Colonic mucosa (tissue), 4 donors: ENCODE measurements around the gene IGF2R. TPM values are rescaled to one million over a fixed set of nuclear protein-coding genes. Genes with fewer than 3 reads are reported as not detected.
"Not testable (repeated sequence)": the region's sequence is repeated elsewhere in the genome, so short reads cannot be mapped to it uniquely, and the experiment has no call there.

Experiments used
- DNase-seq: peaks from one replicate; pipeline ENCODE4 v3.0.0-alpha.2; 2020
- H3K27ac ChIP-seq: fragments of 200-600 bp; one replicate; pipeline ENCODE4 v1.8.0; 2021
- H3K27me3 ChIP-seq: fragments of 200-600 bp; one replicate; pipeline ENCODE4 v1.8.0; 2021
- H3K36me3 ChIP-seq: fragments of 200-600 bp; one replicate; pipeline ENCODE4 v1.8.0; 2021
- H3K4me1 ChIP-seq: fragments of 200-600 bp; one replicate; pipeline ENCODE4 v1.8.0; 2021; ENCODE audit warnings: mild to moderate bottlenecking
- H3K4me3 ChIP-seq: fragments of 200-600 bp; one replicate; pipeline ENCODE4 v1.8.0; 2021
- H3K9ac ChIP-seq, 2 donors: one replicate each; pipeline ENCODE4 v1.7.0; 2013; ENCODE audit warnings: control low read depth in 2 of 2, low read depth in 2 of 2, low read length in 2 of 2
- H3K9me3 ChIP-seq: fragments of 200-600 bp; one replicate; pipeline ENCODE4 v1.8.0; 2021
- intact Hi-C: fragments of 100-400 bp; cut with DNase I; formaldehyde crosslinking; loops from one replicate; pipeline ENCODE4 v1.14.1; 2022
- total RNA-seq, 2 donors: library from RNA; stranded (reverse); fragmentation: NEBNext Ultra II Directional in 1 of 2; extraction: Animal tissue kit (Norgen Biotek cat#: 25700) in 1 of 2; gene quantifications; one replicate each; pipeline ENCODE4 v1.2.1, GENCODE V29; 2021
- TF ChIP-seq, protein P1 (sequence below): fragments of 200-600 bp; IDR thresholded peaks from one replicate; pipeline ENCODE4 v1.8.0; 2022; ENCODE audit warnings: antibody characterized with exemption, mild to moderate bottlenecking
- donor health status: healthy.
- donor health status: DM: no; HTN: no; CAD: no.
- donor health status: DM: no; HTN: no; CAD: no.

IGF2R gene
- total RNA-seq, 2 donors from 2014 or later = 73.8 to 84.4 TPM

DNA sequence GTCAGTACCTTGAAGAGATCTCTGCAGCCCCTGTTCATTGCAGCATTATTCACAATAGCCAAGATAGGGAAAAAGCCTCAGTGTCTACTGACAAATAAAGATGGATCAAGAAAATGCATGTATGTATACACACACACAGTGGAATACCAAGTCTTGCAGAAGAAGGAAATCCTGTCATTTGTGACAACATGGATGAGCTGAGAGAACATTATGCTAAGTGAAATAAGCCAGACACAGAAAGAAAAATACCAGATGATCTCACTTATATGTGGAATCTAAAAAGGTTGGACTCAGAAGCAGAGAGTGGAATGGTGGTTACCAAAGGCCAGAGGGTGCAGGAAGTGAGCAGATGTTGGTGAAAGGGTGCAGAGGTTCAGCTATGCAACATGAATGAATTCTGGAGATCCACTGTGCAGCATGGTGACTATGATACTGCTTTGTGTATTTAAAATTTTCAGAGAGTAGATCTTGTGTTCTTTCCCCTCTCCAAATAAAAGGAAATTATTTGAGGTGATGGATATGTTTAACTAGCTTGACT is 141.8 kb downstream of the IGF2R start:
- Histone ChIP-seq H3K4me3 (no peak overlapping the region), H3K27ac (no peak overlapping the region), H3K27me3 (no peaks in the 10 kb centered on the region), H3K9ac (no peak overlapping the region), H3K9me3 (no peaks in the 10 kb centered on the region), H3K36me3 (peaks cover 7% of the 10 kb centered on the region), H3K4me1 (no peaks in the 10 kb centered on the region)
- TF ChIP-seq, protein P1, sequence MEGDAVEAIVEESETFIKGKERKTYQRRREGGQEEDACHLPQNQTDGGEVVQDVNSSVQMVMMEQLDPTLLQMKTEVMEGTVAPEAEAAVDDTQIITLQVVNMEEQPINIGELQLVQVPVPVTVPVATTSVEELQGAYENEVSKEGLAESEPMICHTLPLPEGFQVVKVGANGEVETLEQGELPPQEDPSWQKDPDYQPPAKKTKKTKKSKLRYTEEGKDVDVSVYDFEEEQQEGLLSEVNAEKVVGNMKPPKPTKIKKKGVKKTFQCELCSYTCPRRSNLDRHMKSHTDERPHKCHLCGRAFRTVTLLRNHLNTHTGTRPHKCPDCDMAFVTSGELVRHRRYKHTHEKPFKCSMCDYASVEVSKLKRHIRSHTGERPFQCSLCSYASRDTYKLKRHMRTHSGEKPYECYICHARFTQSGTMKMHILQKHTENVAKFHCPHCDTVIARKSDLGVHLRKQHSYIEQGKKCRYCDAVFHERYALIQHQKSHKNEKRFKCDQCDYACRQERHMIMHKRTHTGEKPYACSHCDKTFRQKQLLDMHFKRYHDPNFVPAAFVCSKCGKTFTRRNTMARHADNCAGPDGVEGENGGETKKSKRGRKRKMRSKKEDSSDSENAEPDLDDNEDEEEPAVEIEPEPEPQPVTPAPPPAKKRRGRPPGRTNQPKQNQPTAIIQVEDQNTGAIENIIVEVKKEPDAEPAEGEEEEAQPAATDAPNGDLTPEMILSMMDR = no peak
- DNase-seq = no peak
- intact Hi-C loops = no loop called here

DNA sequence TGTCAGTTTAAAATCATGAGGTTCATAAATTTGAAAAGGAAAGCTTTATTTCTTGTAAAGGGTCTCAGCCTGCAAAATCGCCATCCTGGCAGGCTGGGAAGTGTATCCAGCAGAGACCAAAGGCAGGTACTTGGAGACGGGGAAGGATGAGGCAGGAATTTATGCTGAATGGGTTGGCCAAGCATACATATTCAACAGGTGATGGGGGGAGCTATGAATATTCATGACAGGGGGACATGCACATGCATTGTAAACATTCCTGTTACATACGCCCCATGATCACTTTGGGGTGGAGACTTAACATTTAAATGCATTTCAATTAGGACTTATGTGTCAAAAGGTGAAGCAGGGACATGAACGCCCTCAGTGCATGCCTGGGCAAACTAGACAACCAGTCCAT is 142.9 kb downstream of the IGF2R start:
- H3K4me1 ChIP-seq = no peaks in the 10 kb centered on the region
- intact Hi-C loops = no loop called here
- H3K36me3 ChIP-seq = peaks cover 7% of the 10 kb centered on the region
- H3K27me3 ChIP-seq = no peaks in the 10 kb centered on the region
- no peaks in the 10 kb centered on the region for H3K9me3 ChIP-seq
- no peak overlapping the region for H3K27ac ChIP-seq
- H3K9ac ChIP-seq = no peak overlapping the region
- TF ChIP-seq, protein P1 = no peak
- DNase-seq = no peak
- no peak overlapping the region for H3K4me3 ChIP-seq

DNA sequence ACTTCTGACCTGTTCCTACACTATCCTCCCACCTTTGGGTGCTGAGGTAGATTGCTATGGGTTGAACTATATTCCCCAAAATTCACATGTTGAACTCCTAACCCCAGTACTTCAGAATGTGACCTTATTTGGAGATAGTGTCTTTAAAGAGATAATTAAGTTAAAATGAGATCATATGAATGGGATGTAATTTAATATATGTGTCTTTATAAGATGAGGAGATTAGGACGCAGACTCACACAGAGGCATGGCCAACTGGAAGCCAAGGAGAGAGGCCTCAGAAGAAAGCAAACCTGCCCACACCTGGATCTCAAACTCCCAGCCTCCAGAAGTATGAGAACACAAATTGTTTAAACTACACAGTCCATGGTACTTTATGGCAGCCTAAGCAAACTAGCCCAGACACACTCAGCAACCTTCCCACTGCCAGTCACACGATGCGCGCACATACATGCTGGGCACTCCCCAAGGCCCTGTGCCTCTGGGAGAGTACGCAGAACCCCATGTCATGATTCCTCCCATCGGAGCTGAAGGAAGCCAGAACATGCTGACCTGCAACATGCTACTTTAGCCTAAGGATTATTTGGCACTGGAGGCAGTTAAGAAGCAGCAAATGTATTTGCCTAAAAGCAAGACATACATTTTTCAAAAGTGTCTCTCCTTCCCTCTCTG is 143.9 kb downstream of the IGF2R start:
- Histone ChIP-seq H3K4me1 (no peaks in the 10 kb centered on the region), H3K4me3 (no peak overlapping the region), H3K9ac (no peak overlapping the region), H3K27ac (no peak overlapping the region), H3K27me3 (no peaks in the 10 kb centered on the region), H3K36me3 (peaks cover 3% of the 10 kb centered on the region), H3K9me3 (no peaks in the 10 kb centered on the region)
- TF ChIP-seq, protein P1 = no peak
- intact Hi-C loops = no loop called here
- DNase-seq = no peak

DNA sequence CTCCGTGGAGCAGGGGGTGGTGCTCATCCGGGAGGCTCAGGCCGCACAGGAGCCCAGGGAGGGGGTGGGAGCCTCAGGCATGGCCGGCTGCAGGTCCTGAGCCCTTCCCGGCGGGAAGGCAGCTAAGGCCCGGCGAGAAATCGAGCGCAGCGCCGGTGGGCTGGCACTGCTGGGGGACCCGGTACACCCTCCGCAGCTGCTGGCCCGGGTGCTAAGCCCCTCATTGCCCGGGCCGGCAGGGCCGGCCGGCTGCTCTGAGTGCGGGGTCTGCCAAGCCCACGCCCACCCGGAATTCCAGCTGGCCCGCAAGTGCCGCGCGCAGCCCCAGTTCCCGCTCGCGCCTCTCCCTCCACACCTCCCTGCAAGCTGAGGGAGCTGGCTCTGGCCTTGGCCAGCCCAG is 145.7 kb downstream of the IGF2R start:
- DNase-seq, H3K4me1 ChIP-seq, H3K27me3 ChIP-seq, H3K36me3 ChIP-seq, H3K9me3 ChIP-seq, intact Hi-C loops, H3K9ac ChIP-seq, H3K4me3 ChIP-seq, H3K27ac ChIP-seq: not testable (repeated sequence)

DNA sequence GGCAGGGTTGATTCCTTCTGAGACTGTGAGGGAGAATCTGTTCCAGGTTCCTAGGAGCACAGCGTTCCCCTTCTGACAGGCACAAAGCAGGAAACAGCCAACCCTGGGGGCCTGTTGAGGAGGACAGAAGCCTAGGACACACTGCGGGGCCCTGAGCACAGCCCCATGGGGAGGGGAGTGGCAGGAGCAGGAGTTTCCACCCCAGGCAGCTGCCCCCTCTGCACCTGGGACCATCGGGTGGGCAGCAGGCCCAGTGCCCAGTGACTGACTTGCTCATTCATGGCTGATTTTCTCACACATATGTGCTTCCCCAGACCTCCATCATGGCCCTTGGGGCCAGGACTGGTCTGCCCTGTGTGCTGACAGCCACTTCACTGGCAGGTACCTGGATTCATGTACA is 146.5 kb downstream of the IGF2R start:
- H3K4me3 ChIP-seq = no peak overlapping the region
- H3K9ac ChIP-seq = no peak overlapping the region
- H3K4me1 ChIP-seq = no peaks in the 10 kb centered on the region
- H3K27ac ChIP-seq = no peak overlapping the region
- H3K27me3 ChIP-seq = no peaks in the 10 kb centered on the region
- H3K9me3 ChIP-seq = no peaks in the 10 kb centered on the region
- DNase-seq = no peak
- intact Hi-C loops = no loop called here
- TF ChIP-seq, protein P1 = no peak
- no peaks in the 10 kb centered on the region for H3K36me3 ChIP-seq

DNA sequence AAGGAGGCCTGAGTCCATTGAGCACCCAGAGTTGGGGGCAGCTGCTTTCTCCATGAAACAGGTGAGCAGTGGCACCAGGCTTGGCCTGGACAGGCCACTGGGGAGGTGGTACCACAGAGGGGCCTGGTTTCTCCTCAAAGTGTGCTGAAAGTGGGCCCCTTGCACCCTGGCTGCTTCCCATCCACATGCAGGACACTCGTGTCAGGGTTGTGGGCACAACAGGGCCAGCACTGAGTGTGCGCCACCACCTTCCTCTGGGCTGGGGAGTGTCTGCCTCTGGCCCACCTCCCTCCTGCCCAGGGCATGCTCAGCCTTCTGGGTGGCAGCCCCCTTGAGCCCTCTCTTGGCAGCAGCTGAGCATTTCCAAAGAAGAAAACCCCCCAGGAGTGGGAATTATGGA is 147.5 kb downstream of the IGF2R start:
- intact Hi-C loops = no loop called here
- no peaks in the 10 kb centered on the region for H3K4me1 ChIP-seq
- no peaks in the 10 kb centered on the region for H3K27me3 ChIP-seq
- H3K36me3 ChIP-seq = no peaks in the 10 kb centered on the region
- TF ChIP-seq, protein P1 = no peak
- no peak overlapping the region for H3K9ac ChIP-seq
- no peak for DNase-seq
- H3K4me3 ChIP-seq = no peak overlapping the region
- no peak overlapping the region for H3K27ac ChIP-seq
- H3K9me3 ChIP-seq = no peaks in the 10 kb centered on the region
